HG03520 (cell line): ENCODE data around the gene ST3GAL3.

Experiments used
- ATAC-seq: cut with Tn5 transposase; IDR thresholded peaks from one replicate; pipeline ENCODE4 v1.9.1; 2021; ENCODE audit warnings: mild to moderate bottlenecking, moderate library complexity; ENCODE audit not compliant: unreplicated experiment

ST3GAL3 gene

GRCh38 chr1:43873851-43874250 lies 166.5 kb downstream of the ST3GAL3 start:
- ATAC-seq: no peak

- no peak for ATAC-seq
Observed at GRCh38 chr1:43874716-43875115, 167.4 kb downstream of the ST3GAL3 start.

- ATAC-seq: no peak
Observed at GRCh38 chr1:43875331-43875730, 168.0 kb downstream of the ST3GAL3 start.

- no peak for ATAC-seq
Observed at GRCh38 chr1:43877101-43877500, 169.8 kb downstream of the ST3GAL3 start.

- ATAC-seq: no peak
Observed at GRCh38 chr1:43878440-43878839, 171.1 kb downstream of the ST3GAL3 start.

GRCh38 chr1:43878854-43879253 lies 171.5 kb downstream of the ST3GAL3 start:
- no peak for ATAC-seq

- no peak for ATAC-seq
Observed at GRCh38 chr1:43879414-43879813, 172.1 kb downstream of the ST3GAL3 start.

- no peak for ATAC-seq
Observed at GRCh38 chr1:43879996-43880395, 172.7 kb downstream of the ST3GAL3 start.

- no peak for ATAC-seq
Observed at GRCh38 chr1:43880604-43881003, 173.3 kb downstream of the ST3GAL3 start.

- ATAC-seq: no peak
Observed at GRCh38 chr1:43881415-43881814, 174.1 kb downstream of the ST3GAL3 start.

GRCh38 chr1:43882763-43883162 lies 175.4 kb downstream of the ST3GAL3 start:
- no peak for ATAC-seq

GRCh38 chr1:43883321-43883720 lies 176.0 kb downstream of the ST3GAL3 start:
- no peak for ATAC-seq

GRCh38 chr1:43885279-43885801 lies 178.0 kb downstream of the ST3GAL3 start:
- ATAC-seq: no peak

- no peak for ATAC-seq
Observed at GRCh38 chr1:43887748-43888147, 180.4 kb downstream of the ST3GAL3 start.

GRCh38 chr1:43890815-43891214 lies 183.5 kb downstream of the ST3GAL3 start:
- ATAC-seq: no peak

GRCh38 chr1:43893006-43893405 lies 185.7 kb downstream of the ST3GAL3 start:
- no peak for ATAC-seq

GRCh38 chr1:43898981-43899380 lies 191.6 kb downstream of the ST3GAL3 start:
- ATAC-seq: no peak

GRCh38 chr1:43900386-43900785 lies 193.1 kb downstream of the ST3GAL3 start:
- ATAC-seq: no peak

GRCh38 chr1:43901196-43901961 lies 194.0 kb downstream of the ST3GAL3 start:
- ATAC-seq: no peak

GRCh38 chr1:43902058-43902831 lies 194.9 kb downstream of the ST3GAL3 start:
- no peak for ATAC-seq

- ATAC-seq: no peak
Observed at GRCh38 chr1:43904660-43905551, 197.6 kb downstream of the ST3GAL3 start.
